ENCODE results near the gene FES. TPM values are rescaled to one million over a fixed set of nuclear protein-coding genes. Genes with fewer than 3 reads are reported as not detected.
"Not testable (repeated sequence)": the region's sequence is repeated elsewhere in the genome, so short reads cannot be mapped to it uniquely, and the experiment has no call there.

The FES gene
- total RNA-seq, 1 experiment from 2014 or later = 0.16 TPM

DNA sequence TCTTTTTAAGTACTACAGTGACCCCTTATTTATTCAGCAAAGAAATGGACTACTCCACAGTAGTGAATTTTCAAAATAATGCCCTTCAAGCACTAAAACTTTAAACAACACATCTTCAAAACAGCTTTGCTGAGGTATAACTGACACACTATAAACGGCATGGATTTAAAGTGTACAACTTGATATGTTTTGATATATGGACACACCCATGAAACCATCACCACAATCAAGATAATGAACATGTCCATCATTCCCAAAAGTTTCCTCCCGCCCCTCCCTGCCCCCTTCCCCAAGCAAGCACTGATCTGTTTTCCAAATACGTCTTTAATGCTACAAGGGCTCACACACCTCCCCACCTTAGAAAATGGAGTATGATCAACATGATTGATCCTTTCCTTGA, 17.5 kb upstream of the FES start:
- Histone ChIP-seq H3K4me1 (replicated peaks) (peaks cover 45% of the 10 kb centered on the region), H3K27me3 (replicated peaks) (no peaks in the 10 kb centered on the region), H3K36me3 (peaks cover 3% of the 10 kb centered on the region), H3K27ac (no peak overlapping the region), H3K9me3 (replicated peaks) (no peaks in the 10 kb centered on the region), H3K4me3 (no peak overlapping the region)
- no peak for DNase-seq (ENCODE audit: low read depth in 1 of 2, low spot score in 2 of 2)

DNA sequence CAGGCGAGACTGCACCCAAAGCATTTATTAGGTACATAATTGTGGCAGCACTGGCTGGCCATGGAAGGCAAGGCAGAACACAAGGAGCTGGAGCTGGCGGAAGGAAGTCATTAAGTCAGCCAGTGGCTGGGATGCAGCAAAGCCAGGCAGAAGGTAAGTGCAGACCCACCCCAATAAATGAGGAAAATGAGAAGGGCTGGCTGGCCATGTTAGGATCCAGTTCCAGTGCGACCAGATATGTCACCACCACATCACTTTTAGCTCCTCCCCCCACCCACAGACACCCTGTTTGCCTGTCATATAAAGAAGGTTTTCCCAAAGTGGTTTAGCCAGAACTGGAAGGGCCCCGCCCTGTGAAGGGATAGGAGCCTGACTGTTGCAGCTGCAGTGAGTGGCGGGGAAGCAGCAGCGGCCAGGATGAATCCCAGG, 16.0 kb upstream of the FES start, which contains the start of gene FURIN:
Gene FURIN (plus strand): TSS at position 328 of the 429 bp plus-strand sequence. CDS start 7,153 bp downstream, outside the sequence.
- Histone ChIP-seq H3K27ac (peak within 1 kb of the TSS; percentile 77), H3K9me3 (replicated peaks) (no peaks in the 10 kb centered on the region), H3K27me3 (replicated peaks) (no peaks in the 10 kb centered on the region), H3K4me1 (replicated peaks) (peaks cover 59% of the 10 kb centered on the region), H3K36me3 (peaks cover 15% of the 10 kb centered on the region), H3K4me3 (no peak within 1 kb of the TSS)
- DNase-seq (ENCODE audit: low read depth in 1 of 2, low spot score in 2 of 2) = no peak

DNA sequence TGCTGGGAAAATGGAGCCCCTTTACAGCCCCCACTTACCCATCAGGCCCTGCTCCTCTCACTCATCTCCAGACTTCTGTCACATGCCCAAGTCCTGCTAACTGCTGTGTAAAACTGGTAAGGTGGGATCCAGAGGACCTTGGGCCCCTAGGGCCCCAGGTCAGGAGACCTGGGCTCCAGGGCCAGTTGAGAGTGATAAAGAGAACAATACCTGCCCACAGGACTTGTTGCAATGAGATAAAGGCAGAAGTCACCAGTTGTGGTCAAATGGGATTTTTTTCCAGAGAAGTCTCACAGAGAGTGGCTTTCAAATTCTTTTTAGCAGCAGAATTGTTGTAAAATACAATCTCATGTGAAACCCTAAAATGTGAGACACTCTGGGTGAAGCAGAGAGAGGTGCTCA, 15.2 kb upstream of the FES start:
- Histone ChIP-seq H3K4me3 (no peak overlapping the region), H3K36me3 (peaks cover 24% of the 10 kb centered on the region), H3K4me1 (replicated peaks) (peaks cover 67% of the 10 kb centered on the region), H3K9me3 (replicated peaks) (no peaks in the 10 kb centered on the region), H3K27ac (peak overlapping the region; percentile 77), H3K27me3 (replicated peaks) (no peaks in the 10 kb centered on the region)
- DNase-seq (ENCODE audit: low read depth in 1 of 2, low spot score in 2 of 2) = no peak

DNA sequence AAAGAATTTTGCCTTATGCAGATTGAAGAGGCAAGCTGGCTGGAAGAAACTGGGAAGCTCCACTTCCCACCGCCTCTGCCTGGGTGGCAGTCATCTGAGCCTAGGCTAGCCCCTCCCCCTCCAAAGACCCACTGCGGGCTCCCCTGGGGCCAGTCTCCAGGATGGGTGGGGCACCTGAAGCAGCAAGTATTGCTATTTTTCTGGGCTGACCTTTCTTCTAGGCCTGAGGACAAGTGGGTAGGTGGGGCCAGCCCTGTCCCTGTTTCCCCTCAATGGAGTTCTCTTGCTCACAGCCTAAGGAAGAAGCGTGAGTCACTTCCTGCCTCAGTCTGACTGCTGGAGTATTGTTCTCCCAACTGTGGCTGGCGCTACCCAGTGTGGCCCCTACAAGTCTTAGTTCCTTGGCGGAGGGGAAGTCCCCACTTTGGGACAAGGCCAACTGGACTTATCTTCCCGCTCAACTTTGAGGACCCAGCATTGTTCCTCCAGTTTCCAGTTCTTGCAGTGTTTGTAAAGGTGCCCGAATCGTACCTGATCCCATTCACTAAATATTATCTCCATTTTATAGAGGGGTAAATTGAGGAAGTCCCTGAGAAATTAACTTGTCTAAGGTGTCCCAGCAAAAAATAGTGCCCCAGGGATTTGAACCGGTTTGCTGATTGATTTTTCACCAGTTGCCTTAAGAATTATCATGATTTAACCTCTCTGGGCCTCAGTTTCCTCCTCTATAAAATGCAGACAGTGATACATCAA, 14.5 kb upstream of the FES start:
- H3K27ac ChIP-seq = peak overlapping the region; percentile 95
- peak; percentile 98 for DNase-seq (ENCODE audit: low read depth in 1 of 2, low spot score in 2 of 2)
- peaks cover 30% of the 10 kb centered on the region for H3K36me3 ChIP-seq
- no peak overlapping the region; the same call in 1 of the 2 replicates for H3K4me3 ChIP-seq
- no peaks in the 10 kb centered on the region for H3K27me3 ChIP-seq (replicated peaks)
- no peaks in the 10 kb centered on the region for H3K9me3 ChIP-seq (replicated peaks)
- H3K4me1 ChIP-seq (replicated peaks) = peaks cover 69% of the 10 kb centered on the region

DNA sequence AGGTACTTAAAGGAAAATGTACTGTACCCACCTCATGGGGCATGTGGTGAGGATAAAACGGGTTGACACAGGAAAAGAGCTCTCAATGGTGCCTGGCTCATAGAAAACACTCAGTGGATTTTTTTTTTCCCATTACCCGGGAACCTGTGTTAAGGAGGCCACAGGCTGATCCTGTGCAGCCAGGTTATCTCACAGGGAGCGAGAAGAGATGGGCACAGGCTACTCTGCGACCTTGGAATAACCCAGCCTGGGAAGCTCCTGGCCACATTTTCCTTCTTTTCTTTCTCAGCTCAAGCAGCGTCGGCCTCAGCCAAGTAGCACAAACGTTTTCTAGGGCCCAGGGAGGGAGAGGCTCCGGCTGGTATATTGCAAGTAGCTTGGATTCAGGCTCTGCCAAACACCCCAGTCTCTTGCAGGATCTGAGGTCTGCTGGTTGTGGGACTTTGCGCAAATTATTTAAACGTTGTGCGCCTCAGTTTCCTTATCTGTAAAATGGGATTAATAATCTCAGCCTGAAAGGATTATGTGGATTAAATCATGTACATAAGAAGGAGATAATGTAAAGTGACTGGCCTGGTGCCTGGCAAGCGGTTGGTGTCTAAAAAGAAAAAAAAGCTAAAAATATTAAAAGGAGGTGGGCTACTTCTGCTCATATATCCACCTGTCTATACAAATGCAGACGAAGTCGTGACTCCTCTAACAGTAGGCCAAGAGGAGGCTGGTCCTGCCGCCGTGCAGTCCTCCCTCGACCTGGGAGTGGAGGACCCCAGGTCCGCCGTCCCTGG, 13.8 kb upstream of the FES start:
- Histone ChIP-seq H3K27ac (peak overlapping the region; percentile 95), H3K36me3 (peaks cover 35% of the 10 kb centered on the region), H3K4me3 (peak overlapping the region; percentile 80), H3K27me3 (replicated peaks) (no peaks in the 10 kb centered on the region), H3K4me1 (replicated peaks) (peaks cover 69% of the 10 kb centered on the region), H3K9me3 (replicated peaks) (no peaks in the 10 kb centered on the region)
- peak in 1 of 2 experiments; percentile 76 for DNase-seq (ENCODE audit: low read depth in 1 of 2, low spot score in 2 of 2)

DNA sequence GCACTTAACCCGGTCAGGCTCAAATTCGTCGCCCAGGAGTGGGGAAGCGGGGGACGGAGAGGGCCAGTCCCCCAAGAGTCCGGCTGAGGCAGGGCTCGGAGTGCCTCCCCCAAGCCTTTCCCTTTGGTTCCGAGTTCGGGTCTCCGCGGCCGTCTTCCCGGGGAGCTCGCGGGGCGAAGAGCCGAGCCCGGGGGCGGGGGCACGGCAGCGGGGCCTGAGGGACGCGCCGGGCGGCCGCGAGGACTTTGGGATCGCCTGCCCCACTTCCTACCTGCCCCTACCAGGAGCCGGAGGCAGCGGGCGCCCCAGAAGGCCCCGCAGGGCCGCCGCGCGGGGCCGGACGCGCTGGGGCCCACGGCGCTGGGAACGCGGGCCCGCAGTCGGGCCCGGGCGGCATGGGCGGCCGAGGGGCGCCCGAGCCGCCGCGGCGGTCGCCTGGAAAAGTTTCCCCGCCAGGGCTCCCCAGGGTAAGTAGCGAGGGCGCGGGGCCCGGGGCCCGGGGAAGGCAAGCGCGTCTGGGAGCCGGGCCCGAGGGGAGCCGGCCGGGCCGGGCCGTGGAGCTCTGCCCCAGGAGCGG, 13.1 kb upstream of the FES start:
- H3K4me3 ChIP-seq = peak overlapping the region; percentile 80
- no peaks in the 10 kb centered on the region for H3K9me3 ChIP-seq (replicated peaks)
- no peaks in the 10 kb centered on the region for H3K27me3 ChIP-seq (replicated peaks)
- H3K4me1 ChIP-seq (replicated peaks) = peaks cover 69% of the 10 kb centered on the region
- peak overlapping the region; percentile 95 for H3K27ac ChIP-seq
- peaks cover 42% of the 10 kb centered on the region for H3K36me3 ChIP-seq
- no peak for DNase-seq (ENCODE audit: low read depth in 1 of 2, low spot score in 2 of 2)

DNA sequence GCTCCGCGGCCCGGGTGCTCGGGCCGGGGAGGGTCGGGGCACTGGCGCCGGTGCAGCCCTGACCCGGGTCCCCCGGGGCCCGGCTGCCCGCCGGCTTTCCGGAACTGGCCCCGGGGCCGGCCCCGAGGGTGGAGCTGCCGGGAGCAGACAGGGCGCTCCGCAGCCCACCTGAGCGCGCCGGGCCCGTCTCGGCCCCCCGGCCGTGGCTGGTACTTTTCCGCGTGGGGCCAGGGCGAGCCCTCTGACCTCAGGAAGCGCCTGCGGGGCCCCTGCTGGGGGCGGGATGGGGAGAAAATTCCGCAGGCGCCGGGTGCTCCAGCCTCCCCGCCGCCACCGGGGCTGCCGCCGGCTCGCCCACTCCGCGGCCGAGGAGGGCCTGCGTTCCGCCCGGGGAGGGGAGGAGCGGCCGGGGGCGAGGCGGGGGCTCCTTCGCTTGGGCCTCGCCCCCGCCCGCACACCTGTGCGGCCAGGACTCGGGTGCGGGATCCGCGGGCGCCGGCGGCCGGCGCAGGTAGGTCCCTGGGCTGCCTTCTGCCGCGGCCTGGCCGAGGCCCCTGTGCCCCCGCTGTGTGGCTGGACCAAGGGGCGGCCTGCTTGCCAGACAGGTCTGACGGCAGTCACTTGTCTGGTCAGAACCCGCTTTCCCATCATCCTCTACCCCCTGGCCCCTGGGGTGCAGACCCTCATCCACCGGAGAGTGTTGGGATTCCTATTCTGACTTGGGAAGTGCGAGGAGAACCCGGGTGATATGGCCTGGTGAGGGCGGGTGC, 12.4 kb upstream of the FES start:
- peak in 1 of 2 experiments; percentile 56 for DNase-seq (ENCODE audit: low read depth in 1 of 2, low spot score in 2 of 2)
- H3K36me3 ChIP-seq = peaks cover 49% of the 10 kb centered on the region
- no peaks in the 10 kb centered on the region for H3K27me3 ChIP-seq (replicated peaks)

DNA sequence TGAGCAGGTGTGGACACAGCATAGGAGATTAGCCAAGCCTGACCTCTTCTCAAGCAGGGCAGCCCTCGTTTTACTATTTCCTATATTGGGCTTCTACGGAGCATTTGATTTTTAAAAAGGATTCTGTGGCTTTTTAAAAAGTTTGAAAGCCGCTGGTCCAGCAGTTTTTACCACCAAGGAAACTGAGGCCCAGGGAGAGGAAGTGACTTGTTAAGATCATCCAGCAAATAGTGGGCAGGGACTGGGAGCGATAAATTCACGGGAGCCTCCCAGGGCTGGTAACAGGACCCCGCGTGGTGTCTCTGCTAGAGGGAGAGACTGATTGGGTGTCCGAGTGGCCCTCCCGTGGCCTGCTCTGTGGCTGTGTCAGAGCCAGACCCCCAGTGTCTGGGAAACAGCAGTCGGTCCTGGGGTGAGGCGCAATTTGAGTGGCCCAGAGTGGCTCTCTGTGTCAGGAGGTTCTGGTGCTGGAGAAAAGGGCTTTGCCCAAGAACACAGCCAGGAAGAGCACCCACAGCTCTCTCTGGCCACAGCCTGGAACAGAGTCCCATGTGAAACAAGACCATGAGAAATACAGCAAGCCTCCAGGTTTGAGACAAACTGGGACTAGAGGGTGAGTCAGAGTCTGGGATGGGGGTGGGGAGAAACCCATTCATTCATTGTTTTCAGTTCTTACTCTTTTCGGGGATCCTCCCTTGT, 11.7 kb upstream of the FES start:
- peak; percentile 80 to 90 for DNase-seq (ENCODE audit: low read depth in 1 of 2, low spot score in 2 of 2)
- Histone ChIP-seq H3K4me1 (replicated peaks) (peaks cover 62% of the 10 kb centered on the region), H3K9me3 (replicated peaks) (no peaks in the 10 kb centered on the region), H3K27me3 (replicated peaks) (no peaks in the 10 kb centered on the region), H3K27ac (peak overlapping the region; percentile 95), H3K4me3 (peak overlapping the region; percentile 80), H3K36me3 (peaks cover 56% of the 10 kb centered on the region)

More for the DNA sequence above, 12.4 kb upstream of the FES start:
- no peaks in the 10 kb centered on the region for H3K9me3 ChIP-seq (replicated peaks)
- H3K4me1 ChIP-seq (replicated peaks) = peaks cover 69% of the 10 kb centered on the region
- H3K27ac ChIP-seq = peak overlapping the region; percentile 95
- H3K4me3 ChIP-seq = peak overlapping the region; percentile 80

DNA sequence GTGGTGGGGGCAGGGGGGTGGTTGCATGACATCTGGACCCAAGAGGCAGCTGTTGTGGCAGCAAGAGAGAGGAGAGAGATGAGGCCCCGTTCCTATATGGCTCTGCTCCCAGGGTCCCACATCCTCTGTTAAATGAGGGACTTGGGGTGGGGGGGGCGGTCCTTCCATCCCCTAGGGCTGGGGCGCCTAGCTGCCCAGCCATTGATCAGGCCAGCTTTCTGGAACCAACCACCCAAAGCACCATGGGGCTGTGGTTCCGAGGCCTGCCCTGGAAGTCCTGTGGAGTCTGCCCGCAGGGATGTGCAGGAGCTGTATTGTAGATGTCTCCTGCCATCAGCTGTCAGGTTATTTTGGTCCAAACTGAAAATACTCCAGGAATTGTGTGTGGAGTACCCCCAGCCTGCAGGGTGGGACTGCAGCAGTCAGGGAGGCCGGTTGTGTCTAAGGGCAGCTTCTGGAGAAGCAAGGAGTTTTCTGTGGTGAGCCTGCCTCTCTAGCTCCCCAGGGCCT, 10.8 kb upstream of the FES start:
- H3K9me3 ChIP-seq (replicated peaks) = no peaks in the 10 kb centered on the region
- peaks cover 65% of the 10 kb centered on the region for H3K36me3 ChIP-seq
- H3K4me1 ChIP-seq (replicated peaks) = peaks cover 52% of the 10 kb centered on the region
- peak overlapping the region; percentile 95 for H3K27ac ChIP-seq
- peak overlapping the region; percentile 80 for H3K4me3 ChIP-seq
- H3K27me3 ChIP-seq (replicated peaks) = no peaks in the 10 kb centered on the region
- DNase-seq (ENCODE audit: low read depth in 1 of 2, low spot score in 2 of 2) = no peak

DNA sequence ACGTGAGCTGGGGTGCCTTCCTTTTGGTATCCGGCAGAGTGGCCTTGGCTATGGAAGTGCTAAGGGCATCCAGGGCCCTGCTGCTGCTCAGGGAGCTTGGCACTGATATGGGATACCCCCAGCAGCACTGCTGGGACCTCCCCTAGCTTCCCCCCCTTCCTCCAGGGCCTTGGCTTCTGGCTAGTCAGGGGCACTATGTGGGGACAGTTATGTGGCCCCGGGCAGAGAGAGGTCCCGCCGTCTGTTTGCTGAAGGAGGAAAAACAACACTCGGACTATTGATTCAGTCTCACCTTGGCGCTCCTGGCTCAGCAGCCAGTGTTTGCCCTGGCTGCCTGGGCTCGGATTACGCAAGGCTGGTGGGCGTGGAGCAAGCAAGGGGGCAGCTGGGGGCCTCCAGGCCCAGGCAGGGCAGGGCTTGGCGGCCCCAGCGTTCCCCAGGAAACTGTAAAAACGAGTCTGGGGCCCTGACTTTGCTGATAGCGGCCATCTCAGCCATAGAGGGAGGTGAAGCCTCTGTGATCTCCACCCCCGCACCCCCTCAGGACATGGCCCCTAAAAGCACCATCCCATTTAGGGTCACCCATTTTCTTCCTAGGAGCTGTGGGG, 10.2 kb upstream of the FES start:
- Histone ChIP-seq H3K4me3 (no peak overlapping the region), H3K27me3 (replicated peaks) (no peaks in the 10 kb centered on the region), H3K9me3 (replicated peaks) (no peaks in the 10 kb centered on the region), H3K4me1 (replicated peaks) (peaks cover 47% of the 10 kb centered on the region), H3K27ac (no peak overlapping the region), H3K36me3 (peaks cover 71% of the 10 kb centered on the region)
- no peak for DNase-seq (ENCODE audit: low read depth in 1 of 2, low spot score in 2 of 2)

DNA sequence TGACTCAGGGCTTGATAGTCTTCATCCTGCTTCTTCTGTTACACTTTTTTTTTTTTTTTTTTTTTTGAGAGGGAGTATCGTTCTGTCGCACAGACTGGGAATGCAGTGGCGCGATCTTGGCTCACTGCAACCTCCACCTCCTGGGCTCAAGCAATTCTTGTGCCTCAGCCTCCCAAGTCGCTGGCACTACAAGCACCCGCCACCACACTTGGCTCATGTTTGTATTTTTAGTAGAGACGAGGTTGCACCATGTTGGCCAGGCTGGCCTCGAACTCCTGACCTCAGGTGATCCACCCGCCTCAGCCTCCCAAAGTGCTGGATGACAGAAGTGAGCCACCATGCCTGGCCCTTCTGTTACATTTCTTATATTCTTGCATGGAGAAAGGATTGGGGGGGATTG, 9.3 kb upstream of the FES start:
- not testable (repeated sequence) for H3K27ac ChIP-seq; H3K9me3 ChIP-seq (replicated peaks); H3K27me3 ChIP-seq (replicated peaks); H3K4me3 ChIP-seq; DNase-seq (ENCODE audit: low read depth in 1 of 2, low spot score in 2 of 2)
- H3K36me3 ChIP-seq = peaks cover 79% of the 10 kb centered on the region
- H3K4me1 ChIP-seq (replicated peaks) = peaks cover 40% of the 10 kb centered on the region

DNA sequence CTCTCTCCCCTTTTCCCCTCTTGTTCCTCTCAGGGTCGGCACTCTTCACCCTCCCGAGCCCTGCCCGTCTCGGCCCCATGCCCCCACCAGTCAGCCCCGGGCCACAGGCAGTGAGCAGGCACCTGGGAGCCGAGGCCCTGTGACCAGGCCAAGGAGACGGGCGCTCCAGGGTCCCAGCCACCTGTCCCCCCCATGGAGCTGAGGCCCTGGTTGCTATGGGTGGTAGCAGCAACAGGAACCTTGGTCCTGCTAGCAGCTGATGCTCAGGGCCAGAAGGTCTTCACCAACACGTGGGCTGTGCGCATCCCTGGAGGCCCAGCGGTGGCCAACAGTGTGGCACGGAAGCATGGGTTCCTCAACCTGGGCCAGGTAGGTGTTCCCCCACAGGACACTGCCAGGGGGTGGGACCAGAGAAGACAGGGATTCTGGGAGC, 8.7 kb upstream of the FES start:
- Histone ChIP-seq H3K36me3 (peaks cover 85% of the 10 kb centered on the region), H3K27me3 (replicated peaks) (no peaks in the 10 kb centered on the region), H3K4me3 (no peak overlapping the region), H3K4me1 (replicated peaks) (peaks cover 34% of the 10 kb centered on the region), H3K27ac (no peak overlapping the region), H3K9me3 (replicated peaks) (no peaks in the 10 kb centered on the region)
- no peak for DNase-seq (ENCODE audit: low read depth in 1 of 2, low spot score in 2 of 2)
